SK-N-MC (cell line): Measurements from ENCODE around the gene SLC35F3.

Experiments used
- EZH2 ChIP-seq: fragments of 200-600 bp; sonication (generic); IDR thresholded peaks from one replicate; pipeline ENCODE4 v1.6.1; 2017; ENCODE audit warnings: antibody characterized with exemption
- FOXP2 ChIP-seq: optimal IDR thresholded peaks from 2 replicates; pipeline ENCODE3; 2011; ENCODE audit warnings: mild to moderate bottlenecking, moderate library complexity; ENCODE audit not compliant: insufficient read depth; ENCODE audit errors: extremely low read length, control extremely low read depth
- POLR2AphosphoS5 ChIP-seq: IDR thresholded peaks from 2 replicates; pipeline ENCODE4 v1.6.1; 2012; ENCODE audit warnings: mild to moderate bottlenecking, low read depth, low read length, borderline replicate concordance

- no peak for TF ChIP-seq EZH2
- TF ChIP-seq POLR2AphosphoS5: no peak
- no peak for TF ChIP-seq FOXP2
Observed at GRCh38 chr1:234019387-234019786, 114.9 kb downstream of the SLC35F3 start.
